CD14-positive monocyte (primary cell): ENCODE results near the gene CD46. TPM values are rescaled to one million over a fixed set of nuclear protein-coding genes. Genes with fewer than 3 reads are reported as not detected.

Source experiments
- DNase-seq, 3 donors: peaks; one replicate each; pipeline ENCODE4 v3.0.0-alpha.2; 2011 to 2022
- H2AFZ ChIP-seq: 2 replicates; pipeline ENCODE4 v1.6.0; 2012; ENCODE audit warnings: mild to moderate bottlenecking, low read depth, low read length, inconsistent platforms; ENCODE audit not compliant: insufficient read depth, poor library complexity, severe bottlenecking
- H3K27ac ChIP-seq, 2 donors: 1 replicate in 1 of 2; 2 replicates in 1 of 2; pipeline ENCODE4 v1.5.1; 2012 to 2013; ENCODE audit warnings: low read length in 2 of 2, control low read depth in 1 of 2, inconsistent platforms in 1 of 2, low read depth in 1 of 2, mild to moderate bottlenecking in 1 of 2
- H3K27me3 ChIP-seq, 2 donors: one replicate each; pipeline versions ENCODE4 v1.6.0 to v1.6.1; 2011 to 2013; ENCODE audit warnings: low read length in 2 of 2; ENCODE audit not compliant: control insufficient read depth in 2 of 2, insufficient read depth in 2 of 2
- H3K36me3 ChIP-seq, 2 donors: replicated peaks in 1 of 2; 1 replicate in 1 of 2; 2 replicates in 1 of 2; pipeline versions ENCODE4 v1.5.1 to v1.6.1; 2012 to 2013; ENCODE audit warnings: low read length in 2 of 2, control low read depth in 1 of 2, inconsistent platforms in 1 of 2, mild to moderate bottlenecking in 1 of 2; ENCODE audit not compliant: insufficient read depth in 2 of 2, control insufficient read depth in 1 of 2
- H3K4me1 ChIP-seq, 2 donors: 1 replicate in 1 of 2; 2 replicates in 1 of 2; pipeline versions ENCODE4 v1.5.1 to v1.6.1; 2012 to 2013; ENCODE audit warnings: low read length in 2 of 2, control low read depth in 1 of 2, inconsistent platforms in 1 of 2, mild to moderate bottlenecking in 1 of 2, moderate library complexity in 1 of 2; ENCODE audit not compliant: insufficient read depth in 2 of 2, control insufficient read depth in 1 of 2
- H3K4me2 ChIP-seq: replicated peaks from 2 replicates; pipeline ENCODE3; 2012; ENCODE audit warnings: low read length, moderate library complexity, mild to moderate bottlenecking; ENCODE audit not compliant: poor library complexity, severe bottlenecking; ENCODE audit errors: extremely low read depth
- H3K4me3 ChIP-seq, 3 experiments: fragments of 200-600 bp in 1 of 3; sonication (generic) in 1 of 3; replicated peaks in 1 of 3; 1 replicate in 2 of 3; 2 replicates in 1 of 3; pipeline ENCODE4 v1.5.1; 2011 to 2013; ENCODE audit warnings: low read length in 3 of 3, mild to moderate bottlenecking in 3 of 3, control low read depth in 2 of 3, low read depth in 2 of 3, inconsistent platforms in 1 of 3, moderate library complexity in 1 of 3
- H3K79me2 ChIP-seq: 2 replicates; pipeline ENCODE4 v1.6.0; 2012; ENCODE audit warnings: mild to moderate bottlenecking, control low read depth, inconsistent platforms, low read length, moderate library complexity; ENCODE audit not compliant: insufficient read depth
- H3K9ac ChIP-seq: 2 replicates; pipeline ENCODE4 v1.6.0; 2017; ENCODE audit warnings: low read length, mild to moderate bottlenecking; ENCODE audit not compliant: insufficient read depth, poor library complexity, severe bottlenecking
- H3K9me3 ChIP-seq, 2 donors: replicated peaks in 1 of 2; 1 replicate in 1 of 2; 2 replicates in 1 of 2; pipeline versions ENCODE4 v1.5.1 to v1.6.1; 2012 to 2013; ENCODE audit warnings: low read length in 2 of 2, control low read depth in 1 of 2; ENCODE audit not compliant: control insufficient read depth in 1 of 2, insufficient read depth in 1 of 2
- H4K20me1 ChIP-seq: 2 replicates; pipeline ENCODE4 v1.6.0; 2012; ENCODE audit warnings: mild to moderate bottlenecking, low read length, control low read depth, moderate library complexity; ENCODE audit not compliant: insufficient read depth
- H3K27ac Mint-ChIP-seq, 7 donors: one replicate each; pipeline ENCODE4 v1.8.0; 2020; ENCODE audit warnings: mild to moderate bottlenecking in 7 of 7, mixed read lengths in 7 of 7, moderate library complexity in 6 of 7, inconsistent platforms in 2 of 7
- H3K27me3 Mint-ChIP-seq, 3 donors: one replicate each; pipeline ENCODE4 v1.8.0; 2021 to 2022; ENCODE audit warnings: low read depth in 3 of 3, mild to moderate bottlenecking in 3 of 3, mixed read lengths in 3 of 3, moderate library complexity in 3 of 3, inconsistent platforms in 1 of 3
- H3K36me3 Mint-ChIP-seq, 2 donors: one replicate each; pipeline ENCODE4 v1.8.0; 2020; ENCODE audit warnings: mixed read lengths in 2 of 2, inconsistent platforms in 1 of 2, mild to moderate bottlenecking in 1 of 2
- H3K4me1 Mint-ChIP-seq: one replicate; pipeline ENCODE4 v1.8.0; 2020; ENCODE audit warnings: mild to moderate bottlenecking, mixed read lengths
- H3K4me3 Mint-ChIP-seq, 2 donors: one replicate each; pipeline ENCODE4 v1.8.0; 2020; ENCODE audit warnings: mild to moderate bottlenecking in 2 of 2, mixed read lengths in 2 of 2, moderate library complexity in 1 of 2
- H3K9me3 Mint-ChIP-seq, 7 donors: one replicate each; pipeline ENCODE4 v1.8.0; 2020 to 2022; ENCODE audit warnings: mixed read lengths in 7 of 7, mild to moderate bottlenecking in 6 of 7, moderate library complexity in 6 of 7, inconsistent platforms in 2 of 7
- WGBS: methylation state at CpG from one replicate; pipeline ENCODE4 v1.1.5; 2013; ENCODE audit warnings: missing lambda C conversion rate; ENCODE audit not compliant: insufficient coverage; 5-methylcytosine and 5-hydroxymethylcytosine counted together
- intact Hi-C, 2 donors: fragments of 100-400 bp; cut with micrococcal nuclease; formaldehyde crosslinking; loops; one replicate each; pipeline versions ENCODE4 v1.15.0 to v1.15.1; 2023
- polyA plus RNA-seq, 3 donors: library from polyadenylated mRNA; depleted of rRNA in 1 of 3; unstranded in 2 of 3; stranded (reverse) in 1 of 3; fragments of 300-500 nt in 2 of 3; fragments of >200 nt in 1 of 3; fragmentation: Illumina TruSeq in 2 of 3; gene quantifications; 1 replicate in 2 of 3; 2 replicates in 1 of 3; pipeline ENCODE4 v1.2.3, GENCODE V29; 2012 to 2021
- TF ChIP-seq, protein P1 (sequence below): fragments of 200-600 bp; IDR thresholded peaks from one replicate; pipeline ENCODE4 v1.8.0; 2022; ENCODE audit warnings: antibody characterized with exemption, mild to moderate bottlenecking

Gene CD46
- polyA plus RNA-seq, 3 donors: 139 to 259 (median 210) TPM

DNA sequence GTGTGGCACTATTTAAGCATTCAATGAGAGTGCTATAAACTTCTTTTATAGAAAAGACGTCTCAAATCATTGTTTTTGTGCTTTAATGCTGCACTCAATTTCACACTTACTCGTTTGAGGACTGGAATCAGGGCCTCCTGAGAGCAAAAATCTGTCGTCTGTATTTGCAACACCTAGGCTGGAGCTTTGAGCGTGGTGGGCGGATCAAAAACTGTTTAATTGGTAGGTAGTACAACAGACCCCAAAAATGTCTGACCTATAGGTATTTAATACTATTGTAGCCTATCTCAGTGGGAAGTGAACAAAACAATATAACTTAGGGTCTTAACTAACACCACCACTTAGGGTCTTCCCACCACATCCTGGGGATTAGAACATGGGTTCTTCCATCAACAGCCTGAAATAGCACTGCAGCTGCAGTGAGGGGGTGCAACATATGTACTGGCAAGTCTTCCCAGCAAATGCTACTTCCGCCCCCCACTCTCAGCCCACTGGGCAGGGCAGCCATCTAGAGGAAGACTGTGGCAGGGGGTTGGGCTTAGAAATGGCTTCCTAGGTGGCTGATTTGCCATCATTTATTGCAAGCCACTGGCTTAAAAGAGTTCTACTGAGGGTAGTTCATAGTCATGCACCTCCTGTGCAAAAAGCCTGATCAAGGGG lies 48.3 kb downstream of the CD46 start:
- H3K9me3 ChIP-seq: no peaks in the 10 kb centered on the region
- H3K27me3 ChIP-seq: no peaks in the 10 kb centered on the region
- peaks cover 18% of the 10 kb centered on the region for H3K4me1 Mint-ChIP-seq
- H2AFZ ChIP-seq: no peak overlapping the region
- intact Hi-C loops: loop anchor here in 1 of 2 donors (10.0 kb wide), 1 partner anchor 165 kb away; no protein-coding TSS in a partner anchor
- no peaks in the 10 kb centered on the region for H3K9me3 Mint-ChIP-seq
- peaks cover 19% of the 10 kb centered on the region for H4K20me1 ChIP-seq
- H3K27me3 Mint-ChIP-seq: peaks cover 0 to 6% (median 0%) of the 10 kb centered on the region in 3 donors
- WGBS: 100% methylated on average over 1 of the region's 6 CpGs
- H3K27ac Mint-ChIP-seq: peak overlapping the region in 1 of 7 donors; percentile 52
- H3K36me3 ChIP-seq: peaks cover 32 to 67% of the 10 kb centered on the region in 2 donors
- H3K4me2 ChIP-seq: no peak overlapping the region
- H3K4me1 ChIP-seq: peaks cover 10 to 16% of the 10 kb centered on the region in 2 donors
- H3K27ac ChIP-seq: no peak overlapping the region
- DNase-seq: no peak
- H3K79me2 ChIP-seq: no peaks in the 10 kb centered on the region
- peaks cover 60 to 68% of the 10 kb centered on the region in 2 donors for H3K36me3 Mint-ChIP-seq
- no peak overlapping the region for H3K4me3 Mint-ChIP-seq
- no peak overlapping the region for H3K4me3 ChIP-seq
- TF ChIP-seq, protein P1, sequence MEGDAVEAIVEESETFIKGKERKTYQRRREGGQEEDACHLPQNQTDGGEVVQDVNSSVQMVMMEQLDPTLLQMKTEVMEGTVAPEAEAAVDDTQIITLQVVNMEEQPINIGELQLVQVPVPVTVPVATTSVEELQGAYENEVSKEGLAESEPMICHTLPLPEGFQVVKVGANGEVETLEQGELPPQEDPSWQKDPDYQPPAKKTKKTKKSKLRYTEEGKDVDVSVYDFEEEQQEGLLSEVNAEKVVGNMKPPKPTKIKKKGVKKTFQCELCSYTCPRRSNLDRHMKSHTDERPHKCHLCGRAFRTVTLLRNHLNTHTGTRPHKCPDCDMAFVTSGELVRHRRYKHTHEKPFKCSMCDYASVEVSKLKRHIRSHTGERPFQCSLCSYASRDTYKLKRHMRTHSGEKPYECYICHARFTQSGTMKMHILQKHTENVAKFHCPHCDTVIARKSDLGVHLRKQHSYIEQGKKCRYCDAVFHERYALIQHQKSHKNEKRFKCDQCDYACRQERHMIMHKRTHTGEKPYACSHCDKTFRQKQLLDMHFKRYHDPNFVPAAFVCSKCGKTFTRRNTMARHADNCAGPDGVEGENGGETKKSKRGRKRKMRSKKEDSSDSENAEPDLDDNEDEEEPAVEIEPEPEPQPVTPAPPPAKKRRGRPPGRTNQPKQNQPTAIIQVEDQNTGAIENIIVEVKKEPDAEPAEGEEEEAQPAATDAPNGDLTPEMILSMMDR: no peak
- H3K9ac ChIP-seq: no peak overlapping the region

DNA sequence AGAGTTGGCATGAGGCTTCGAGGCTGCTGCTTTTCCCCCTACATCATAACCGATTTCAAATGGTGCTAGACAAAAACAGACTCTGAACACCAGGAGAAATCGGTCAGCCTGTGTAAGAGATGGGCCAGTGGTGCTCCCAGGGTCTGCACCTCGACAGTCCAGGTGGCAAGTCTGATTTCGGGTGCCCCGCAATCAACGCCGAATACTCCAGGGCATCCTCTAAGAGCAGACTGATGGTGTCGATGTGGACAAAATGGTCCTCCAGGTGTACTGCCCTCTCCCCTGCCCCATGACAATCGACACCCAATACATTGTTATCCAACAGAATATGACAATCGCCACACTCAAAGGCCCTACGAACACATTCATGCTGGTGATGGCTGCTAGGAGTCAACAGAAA lies 50.0 kb downstream of the CD46 start:
- Histone ChIP-seq H3K9me3 (no peaks in the 10 kb centered on the region), H4K20me1 (peaks cover 32% of the 10 kb centered on the region), H3K36me3 (peaks cover 41 to 72% of the 10 kb centered on the region in 2 donors), H2AFZ (no peak overlapping the region), H3K27ac (no peak overlapping the region), H3K9ac (no peak overlapping the region), H3K27me3 (no peaks in the 10 kb centered on the region), H3K4me3 (no peak overlapping the region), H3K79me2 (no peaks in the 10 kb centered on the region), H3K4me2 (no peak overlapping the region), H3K4me1 (peaks cover 25 to 28% of the 10 kb centered on the region in 2 donors)
- intact Hi-C loops: no loop called here
- DNase-seq: no peak
- H3K4me1 Mint-ChIP-seq: peaks cover 31% of the 10 kb centered on the region
- peaks cover 70 to 73% of the 10 kb centered on the region in 2 donors for H3K36me3 Mint-ChIP-seq
- no peak overlapping the region for H3K4me3 Mint-ChIP-seq
- H3K27ac Mint-ChIP-seq: peak overlapping the region in 2 of 7 donors; percentile 36 to 58
- 67% methylated on average over 6 of the region's 12 CpGs for WGBS
- H3K9me3 Mint-ChIP-seq: no peaks in the 10 kb centered on the region
- H3K27me3 Mint-ChIP-seq: peaks cover 0 to 6% (median 0%) of the 10 kb centered on the region in 3 donors
- TF ChIP-seq, protein P1: no peak
